SU-DHL-6 (cell line): ENCODE results near the gene RBM6.

Source experiments
- CTCF ChIP-seq: fragments of 200-600 bp; sonication (generic); IDR thresholded peaks from one replicate; pipeline ENCODE4 v1.5.1; 2017; ENCODE audit warnings: antibody characterized with exemption, mild to moderate bottlenecking, low read length, moderate library complexity; ENCODE audit not compliant: insufficient read depth, poor library complexity, severe bottlenecking
- EZH2phosphoT487 ChIP-seq: fragments of 200-600 bp; sonication (generic), shearing (Covaris generic); conservative IDR thresholded peaks from 2 replicates; pipeline ENCODE4 v1.6.1; 2018; ENCODE audit warnings: mild to moderate bottlenecking, antibody characterized with exemption, low read length, moderate library complexity, mixed read lengths

DNA sequence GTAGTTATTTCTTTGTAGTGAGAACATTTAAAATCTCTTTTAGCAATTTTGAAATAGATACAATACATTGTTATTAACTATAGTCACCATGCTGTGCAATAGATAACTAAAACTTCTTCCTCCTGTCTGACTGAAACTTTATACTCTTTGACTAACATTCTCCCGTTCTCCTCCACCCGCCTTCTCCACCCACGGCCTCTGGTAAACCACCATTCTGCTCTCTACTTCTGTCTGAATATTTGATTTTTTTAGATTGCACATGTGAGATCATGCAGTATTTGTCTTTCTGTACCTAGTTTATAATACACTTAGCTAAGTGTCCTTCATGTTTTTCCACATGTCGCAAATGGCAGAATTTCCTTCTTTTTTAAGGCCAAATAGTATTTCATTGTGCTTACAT is 76.0 kb downstream of the RBM6 start:
- TF ChIP-seq CTCF (no peak), EZH2phosphoT487 (no peak)
